Stomach (tissue), 9 donors: ENCODE results near the gene RFX6. TPM values are rescaled to one million over a fixed set of nuclear protein-coding genes. Genes with fewer than 3 reads are reported as not detected.

ENCODE experiments used
- DNase-seq, 2 donors: peaks; one replicate each; pipeline versions ENCODE4 v3.0.0 to v3.0.0-alpha.2; 2013 to 2019
- H3K27ac ChIP-seq, 5 donors: fragments of 200-600 bp in 4 of 5; sonication (generic) in 4 of 5; one replicate each; pipeline ENCODE4 v1.5.1; 2013 to 2019; ENCODE audit warnings: mild to moderate bottlenecking in 1 of 5, moderate library complexity in 1 of 5
- H3K27me3 ChIP-seq, 3 donors: fragments of 200-600 bp; sonication (generic); one replicate each; pipeline ENCODE4 v1.5.1; 2017 to 2019; ENCODE audit warnings: mixed run types in 1 of 3
- H3K36me3 ChIP-seq, 4 donors: fragments of 200-600 bp; sonication (generic); 1 replicate in 3 of 4; 2 replicates in 1 of 4; pipeline ENCODE4 v1.5.1; 2016 to 2019
- H3K4me1 ChIP-seq, 4 donors: fragments of 200-600 bp; sonication (generic); one replicate each; pipeline ENCODE4 v1.5.1; 2016 to 2019
- H3K4me3 ChIP-seq, 4 donors: fragments of 200-600 bp; sonication (generic) in 3 of 4; one replicate each; pipeline ENCODE4 v1.5.1; 2016 to 2019; ENCODE audit warnings: mild to moderate bottlenecking in 1 of 4
- H3K9me3 ChIP-seq, 4 donors: fragments of 200-600 bp; sonication (generic); one replicate each; pipeline ENCODE4 v1.5.1; 2016 to 2019
- CTCF ChIP-seq, 7 experiments: fragments of 450-650 bp in 4 of 7; fragments of 200-600 bp in 3 of 7; sonication (generic) in 3 of 7; IDR thresholded peaks; one replicate each; pipeline ENCODE4 v1.5.1; 2016 to 2019; ENCODE audit warnings: antibody characterized with exemption in 7 of 7, control low read depth in 2 of 7, mild to moderate bottlenecking in 1 of 7
- EP300 ChIP-seq: sonication (generic); formaldehyde crosslinking; IDR thresholded peaks from one replicate; pipeline ENCODE4 v1.6.1; 2017; ENCODE audit warnings: antibody characterized with exemption
- POLR2A ChIP-seq, 4 donors: fragments of 450-650 bp; IDR thresholded peaks; one replicate each; pipeline ENCODE4 v1.6.1; 2016; ENCODE audit warnings: antibody characterized with exemption in 4 of 4, control low read depth in 2 of 4, mild to moderate bottlenecking in 1 of 4, moderate library complexity in 1 of 4
- POLR2AphosphoS5 ChIP-seq, 3 donors: sonication (generic); formaldehyde crosslinking; IDR thresholded peaks; one replicate each; pipeline ENCODE4 v1.6.1; 2016; ENCODE audit warnings: antibody characterized with exemption in 3 of 3
- WGBS, 5 donors: extraction: QIAGEN DNeasy Blood & Tissue Kit in 3 of 5; methylation state at CpG; one replicate each; pipeline versions ENCODE4 v1.1.5 to v1.1.7; 2013 to 2018; 5-methylcytosine and 5-hydroxymethylcytosine counted together
- intact Hi-C: fragments of 100-400 bp; cut with DNase I; formaldehyde crosslinking; loops from one replicate; pipeline ENCODE4 v1.15.1; 2023; ENCODE audit warnings: low total_unique reads
- polyA plus RNA-seq, 3 donors: library from polyadenylated mRNA; stranded (reverse); fragments of 200-250 nt; gene quantifications; one replicate each; pipeline ENCODE4 v1.2.3, GENCODE V29; 2013
- total RNA-seq, 5 donors: library from RNA; depleted of rRNA; stranded (reverse); fragments of >200 nt; gene quantifications; one replicate each; pipeline versions ENCODE4 v1.1.0 to v1.2.3, GENCODE V29; 2014 to 2016
- donor health status: healthy with polysubstance abuse.
- donor health status: Bipolar disorder and iron deficiency.
- donor health status: healthy.

Gene RFX6
- total and polyA plus RNA-seq, 8 donors, result 0.55 to 2.9 (median 1.7) TPM; not detected in 2

GRCh38 chr6:116895935-116896334 is 18.9 kb downstream of the RFX6 start:
- H3K9me3 ChIP-seq, result no peaks in the 10 kb centered on the region
- WGBS, 5 donors, result 21 to 49% (median 30%) methylated on average over 2 of the region's 2 CpGs
- no peak overlapping the region for H3K4me3 ChIP-seq
- intact Hi-C loops, result no loop called here
- H3K27ac ChIP-seq, result no peak overlapping the region
- peaks cover 0 to 10% (median 0%) of the 10 kb centered on the region in 4 donors for H3K4me1 ChIP-seq
- TF ChIP-seq EP300 (no peak), POLR2A (IDR thresholded peaks at IDR 0.05) (no peak), CTCF (IDR thresholded peaks at IDR 0.05) (no peak), POLR2AphosphoS5 (IDR thresholded peaks at IDR 0.05) (no peak)
- H3K27me3 ChIP-seq, result no peaks in the 10 kb centered on the region
- no peaks in the 10 kb centered on the region for H3K36me3 ChIP-seq
- DNase-seq, result no peak

- no peak for DNase-seq
- no peak overlapping the region for H3K4me3 ChIP-seq
- H3K27me3 ChIP-seq, result no peaks in the 10 kb centered on the region
- H3K36me3 ChIP-seq, result no peaks in the 10 kb centered on the region
- intact Hi-C loops, result no loop called here
- peaks cover 0 to 16% (median 5%) of the 10 kb centered on the region in 4 donors for H3K9me3 ChIP-seq
- H3K27ac ChIP-seq, result no peak overlapping the region
- TF ChIP-seq POLR2A (IDR thresholded peaks at IDR 0.05) (no peak), CTCF (IDR thresholded peaks at IDR 0.05) (no peak), EP300 (no peak), POLR2AphosphoS5 (IDR thresholded peaks at IDR 0.05) (no peak)
- WGBS, 5 donors, result 16 to 45% (median 21%) methylated on average over 3 of the region's 3 CpGs
- no peaks in the 10 kb centered on the region for H3K4me1 ChIP-seq
Observed at GRCh38 chr6:116902634-116903033, 25.6 kb downstream of the RFX6 start.

- H3K9me3 ChIP-seq, result no peaks in the 10 kb centered on the region
- peaks cover 0 to 6% (median 0%) of the 10 kb centered on the region in 4 donors for H3K4me1 ChIP-seq
- TF ChIP-seq EP300 (no peak), CTCF (IDR thresholded peaks at IDR 0.05) (no peak), POLR2A (IDR thresholded peaks at IDR 0.05) (no peak), POLR2AphosphoS5 (IDR thresholded peaks at IDR 0.05) (no peak)
- H3K27me3 ChIP-seq, result no peaks in the 10 kb centered on the region
- H3K36me3 ChIP-seq, result no peaks in the 10 kb centered on the region
- intact Hi-C loops, result no loop called here
- no peak for DNase-seq
- H3K4me3 ChIP-seq, result no peak overlapping the region
- H3K27ac ChIP-seq, result no peak overlapping the region
- 57 to 78% (median 64%) methylated on average over 4 of the region's 4 CpGs for WGBS, 5 donors
Observed at GRCh38 chr6:116922853-116923548, 46.0 kb downstream of the RFX6 start.

- no peak for TF ChIP-seq POLR2AphosphoS5 (IDR thresholded peaks at IDR 0.05)
- no peak for TF ChIP-seq EP300
- no peak for TF ChIP-seq POLR2A (IDR thresholded peaks at IDR 0.05)
- no peak for TF ChIP-seq CTCF (IDR thresholded peaks at IDR 0.05)
- H3K4me1 ChIP-seq, result peaks cover 0 to 6% (median 0%) of the 10 kb centered on the region in 4 donors
- H3K9me3 ChIP-seq, result no peaks in the 10 kb centered on the region
- intact Hi-C loops, result no loop called here
- 11 to 34% (median 31%) methylated on average over 2 of the region's 2 CpGs for WGBS, 5 donors
- no peak overlapping the region for H3K4me3 ChIP-seq
- H3K27me3 ChIP-seq, result no peaks in the 10 kb centered on the region
- no peaks in the 10 kb centered on the region for H3K36me3 ChIP-seq
- DNase-seq, result peak in 1 of 2 donors; percentile 28
- no peak overlapping the region for H3K27ac ChIP-seq
Observed at GRCh38 chr6:116924245-116924644, 47.2 kb downstream of the RFX6 start.
